GM18867 (cell line): ENCODE data around the gene SPATA13.

ENCODE experiments used
- ATAC-seq: cut with Tn5 transposase; IDR thresholded peaks from one replicate; pipeline ENCODE4 v1.9.1; 2021; ENCODE audit warnings: mild to moderate bottlenecking, moderate library complexity; ENCODE audit not compliant: unreplicated experiment

SPATA13 gene

GRCh38 chr13:24165746-24166145, 5.2 kb downstream of the SPATA13 start:
- no peak for ATAC-seq

GRCh38 chr13:24166561-24166960, 6.0 kb downstream of the SPATA13 start:
- no peak for ATAC-seq

GRCh38 chr13:24167666-24168391, 7.3 kb downstream of the SPATA13 start:
- no peak for ATAC-seq

GRCh38 chr13:24168392-24168750, 7.9 kb downstream of the SPATA13 start:
- no peak for ATAC-seq

- ATAC-seq: no peak
Measured at GRCh38 chr13:24168979-24169378, 8.5 kb downstream of the SPATA13 start.

GRCh38 chr13:24172071-24172470, 11.6 kb downstream of the SPATA13 start:
- ATAC-seq: no peak

GRCh38 chr13:24173795-24174194, 13.3 kb downstream of the SPATA13 start:
- ATAC-seq: no peak

- ATAC-seq: no peak
Measured at GRCh38 chr13:24175847-24176246, 15.3 kb downstream of the SPATA13 start.

- no peak for ATAC-seq
Measured at GRCh38 chr13:24176351-24177101, 16.0 kb downstream of the SPATA13 start.

- no peak for ATAC-seq
Measured at GRCh38 chr13:24178847-24179485, 18.4 kb downstream of the SPATA13 start.

GRCh38 chr13:24179486-24179850, 18.9 kb downstream of the SPATA13 start:
- no peak for ATAC-seq

GRCh38 chr13:24180750-24181377, 20.3 kb downstream of the SPATA13 start:
- no peak for ATAC-seq

- no peak for ATAC-seq
Measured at GRCh38 chr13:24181991-24182702, 21.6 kb downstream of the SPATA13 start.

GRCh38 chr13:24182703-24183081, 22.2 kb downstream of the SPATA13 start:
- ATAC-seq: no peak

GRCh38 chr13:24183741-24184182, 23.2 kb downstream of the SPATA13 start:
- ATAC-seq: no peak

- ATAC-seq: no peak
Measured at GRCh38 chr13:24184265-24184841, 23.8 kb downstream of the SPATA13 start.

- ATAC-seq: no peak
Measured at GRCh38 chr13:24184882-24185281, 24.4 kb downstream of the SPATA13 start.

GRCh38 chr13:24185591-24186232, 25.2 kb downstream of the SPATA13 start:
- no peak for ATAC-seq

- ATAC-seq: no peak
Measured at GRCh38 chr13:24187185-24187584, 26.7 kb downstream of the SPATA13 start.
